H9 (cell line): Measurements from ENCODE around the gene RALGAPB. TPM values are rescaled to one million over a fixed set of nuclear protein-coding genes. Genes with fewer than 3 reads are reported as not detected.
A peak's percentile ranks its signal among the peaks of the same experiment; 100 is the strongest.

Experiments
- DNase-seq: peaks from one replicate; pipeline ENCODE4 v3.0.0-alpha.2; 2017
- H2AFZ ChIP-seq: one replicate; pipeline ENCODE4 v1.6.1; 2013; ENCODE audit warnings: mild to moderate bottlenecking, low read length, control low read depth, moderate library complexity
- H2AK5ac ChIP-seq: 2 replicates; pipeline ENCODE4 v1.6.1; 2013; ENCODE audit warnings: low read length, control low read depth, mixed read lengths; ENCODE audit not compliant: insufficient read length
- H2BK120ac ChIP-seq: one replicate; pipeline ENCODE4 v1.6.1; 2013; ENCODE audit warnings: low read depth, mild to moderate bottlenecking, low read length, control low read depth, inconsistent platforms; ENCODE audit not compliant: poor library complexity, severe bottlenecking
- H2BK12ac ChIP-seq: 2 replicates; pipeline ENCODE4 v1.6.1; 2013; ENCODE audit warnings: low read length, control low read depth, mixed read lengths, low read depth; ENCODE audit not compliant: insufficient read length
- H2BK15ac ChIP-seq: 2 replicates; pipeline ENCODE4 v1.6.1; 2013; ENCODE audit warnings: low read depth, low read length, control low read depth
- H2BK20ac ChIP-seq: one replicate; pipeline ENCODE4 v1.6.1; 2013; ENCODE audit warnings: low read depth, mild to moderate bottlenecking, low read length, control low read depth, inconsistent platforms; ENCODE audit not compliant: poor library complexity, severe bottlenecking
- H2BK5ac ChIP-seq: 2 replicates; pipeline ENCODE4 v1.6.1; 2013; ENCODE audit warnings: low read length, control low read depth, mixed read lengths; ENCODE audit not compliant: insufficient read length
- H3K14ac ChIP-seq: 2 replicates; pipeline ENCODE4 v1.6.1; 2013; ENCODE audit warnings: low read length, control low read depth; ENCODE audit not compliant: insufficient read depth
- H3K18ac ChIP-seq: 2 replicates; pipeline ENCODE4 v1.6.1; 2013; ENCODE audit warnings: low read depth, mild to moderate bottlenecking, mixed read lengths, low read length, control low read depth; ENCODE audit not compliant: insufficient read length
- H3K23ac ChIP-seq: 2 replicates; pipeline ENCODE4 v1.6.1; 2013; ENCODE audit warnings: low read length, control low read depth, mixed read lengths, low read depth; ENCODE audit not compliant: insufficient read length
- H3K23me2 ChIP-seq: 2 replicates; pipeline ENCODE4 v1.6.1; 2013; ENCODE audit warnings: low read depth, mild to moderate bottlenecking, mixed read lengths, low read length, control low read depth; ENCODE audit not compliant: insufficient read length, poor library complexity, severe bottlenecking
- H3K27ac ChIP-seq: 2 replicates; pipeline ENCODE4 v1.5.1; 2013; ENCODE audit warnings: low read length, control low read depth, mixed read lengths, low read depth; ENCODE audit not compliant: insufficient read length
- H3K27me3 ChIP-seq: 2 replicates; pipeline ENCODE4 v1.6.1; 2013; ENCODE audit warnings: low read length, control low read depth, inconsistent platforms; ENCODE audit not compliant: insufficient read depth
- H3K4ac ChIP-seq: 2 replicates; pipeline ENCODE4 v1.6.1; 2013; ENCODE audit warnings: low read depth, mild to moderate bottlenecking, control low read depth, inconsistent platforms, low read length, moderate library complexity
- H3K4me1 ChIP-seq: 2 replicates; pipeline ENCODE4 v1.6.1; 2013; ENCODE audit warnings: low read length, control low read depth, inconsistent platforms; ENCODE audit not compliant: insufficient read depth
- H3K4me2 ChIP-seq: 2 replicates; pipeline ENCODE4 v1.6.1; 2013; ENCODE audit warnings: low read length, control low read depth, mixed read lengths; ENCODE audit not compliant: insufficient read length, insufficient read depth
- H3K56ac ChIP-seq: 2 replicates; pipeline ENCODE4 v1.6.1; 2013; ENCODE audit warnings: low read depth, mild to moderate bottlenecking, mixed read lengths, low read length, control low read depth; ENCODE audit not compliant: insufficient read length
- H3K79me1 ChIP-seq: 2 replicates; pipeline ENCODE4 v1.6.1; 2013; ENCODE audit warnings: low read depth, mild to moderate bottlenecking, moderate library complexity, low read length, control low read depth, inconsistent platforms; ENCODE audit not compliant: insufficient read depth, poor library complexity, severe bottlenecking
- H3K79me2 ChIP-seq: 2 replicates; pipeline ENCODE4 v1.6.1; 2013; ENCODE audit warnings: low read length, control low read depth, inconsistent platforms; ENCODE audit not compliant: insufficient read depth
- H3K9ac ChIP-seq: 2 replicates; pipeline ENCODE4 v1.6.1; 2013; ENCODE audit warnings: low read length, control low read depth, mixed read lengths; ENCODE audit not compliant: insufficient read length; ENCODE audit errors: extremely low read depth
- H3K9me3 ChIP-seq: one replicate; pipeline ENCODE4 v1.6.1; 2013; ENCODE audit warnings: low read depth, low read length, inconsistent platforms; ENCODE audit not compliant: control insufficient read depth
- H3T11ph ChIP-seq: one replicate; pipeline ENCODE4 v1.6.1; 2013; ENCODE audit warnings: mild to moderate bottlenecking, low read length, control low read depth, inconsistent platforms
- H4K20me1 ChIP-seq: one replicate; pipeline ENCODE4 v1.6.1; 2013; ENCODE audit not compliant: control insufficient read depth, insufficient read length, insufficient read depth
- H4K5ac ChIP-seq: 2 replicates; pipeline ENCODE4 v1.6.1; 2013; ENCODE audit warnings: low read depth, mild to moderate bottlenecking, mixed read lengths, low read length, control low read depth; ENCODE audit not compliant: insufficient read length
- H4K8ac ChIP-seq: replicated peaks from 2 replicates; pipeline ENCODE4 v1.6.1; 2013; ENCODE audit warnings: low read length, control low read depth, mixed read lengths, low read depth; ENCODE audit not compliant: insufficient read length
- H4K91ac ChIP-seq: 2 replicates; pipeline ENCODE4 v1.6.1; 2013; ENCODE audit warnings: low read depth, mild to moderate bottlenecking, moderate library complexity, mixed read lengths, low read length, control low read depth; ENCODE audit not compliant: insufficient read length
- H3K27ac Mint-ChIP-seq, 3 experiments: 2 replicates in 2 of 3; 3 replicates in 1 of 3; pipeline ENCODE4 v1.8.0; 2020 to 2021; ENCODE audit warnings: mixed read lengths in 3 of 3, mild to moderate bottlenecking in 1 of 3, moderate library complexity in 1 of 3
- H3K27me3 Mint-ChIP-seq: 2 replicates; pipeline ENCODE4 v1.8.0; 2021; ENCODE audit warnings: low read depth, mild to moderate bottlenecking, moderate library complexity, mixed read lengths
- H3K36me3 Mint-ChIP-seq, 3 experiments: 2 replicates in 2 of 3; 3 replicates in 1 of 3; pipeline ENCODE4 v1.8.0; 2020 to 2021; ENCODE audit warnings: low read depth in 3 of 3, mixed read lengths in 3 of 3; ENCODE audit not compliant: insufficient read depth in 1 of 3
- H3K4me1 Mint-ChIP-seq, 2 experiments: 2 replicates each; pipeline ENCODE4 v1.8.0; 2020; ENCODE audit warnings: mixed read lengths in 2 of 2
- H3K4me3 Mint-ChIP-seq, 2 experiments: 2 replicates in 1 of 2; 3 replicates in 1 of 2; pipeline ENCODE4 v1.8.0; 2020 to 2021; ENCODE audit warnings: mild to moderate bottlenecking in 2 of 2, mixed read lengths in 2 of 2, moderate library complexity in 1 of 2
- H3K9me3 Mint-ChIP-seq, 2 experiments: 2 replicates in 1 of 2; 3 replicates in 1 of 2; pipeline ENCODE4 v1.8.0; 2020; ENCODE audit warnings: mild to moderate bottlenecking in 2 of 2, mixed read lengths in 2 of 2, moderate library complexity in 1 of 2
- WGBS: extraction: QIAGEN DNeasy Blood & Tissue Kit; methylation state at CpG from one replicate; pipeline ENCODE4 v1.1.7; 2013; ENCODE audit warnings: missing lambda C conversion rate, low lambda C conversion rate, mixed read lengths; ENCODE audit not compliant: insufficient read length; ENCODE audit errors: extremely low coverage; 5-methylcytosine and 5-hydroxymethylcytosine counted together
- total RNA-seq: library from RNA; stranded (reverse); gene quantifications from 2 replicates; pipeline ENCODE4 v1.2.1, GENCODE V29; 2021
- TF ChIP-seq, protein P1 (sequence below): fragments of 200-600 bp; sonication (generic); conservative IDR thresholded peaks from 3 replicates; pipeline ENCODE4 v1.8.0; 2021; ENCODE audit warnings: antibody characterized with exemption, mild to moderate bottlenecking

Gene RALGAPB
- total RNA-seq, 1 experiment from 2014 or later: 28.5 TPM

DNA sequence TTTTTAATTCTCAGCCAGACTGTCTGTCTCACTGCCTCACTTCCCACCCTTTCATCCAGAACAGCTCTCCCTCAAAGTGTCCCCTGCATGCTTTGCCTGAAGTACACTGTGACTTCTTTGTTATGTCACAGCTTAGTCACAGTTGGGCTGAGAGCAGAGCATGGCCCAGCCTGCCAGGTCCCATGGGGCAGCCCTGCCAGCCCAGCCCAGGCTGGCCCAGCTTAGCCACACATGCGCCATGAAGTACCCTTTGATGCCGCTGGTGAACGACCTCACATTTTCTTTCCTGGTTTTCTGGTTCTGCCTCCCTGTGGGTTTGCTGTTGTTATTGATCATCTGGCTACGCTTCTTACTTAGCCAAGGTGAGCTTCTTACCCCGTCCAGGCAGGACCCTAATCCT is 108.4 kb downstream of the RALGAPB start, which contains the start of gene ADIG:
Gene ADIG (plus strand): TSS at position 185 of the 400 bp plus-strand sequence. CDS start 54 bp downstream, at position 239.
- no peak within 1 kb of the TSS for H4K5ac ChIP-seq
- H3K23ac ChIP-seq: no peak within 1 kb of the TSS
- H3K18ac ChIP-seq: no peak within 1 kb of the TSS
- peaks cover 32 to 41% of the 10 kb centered on the region in 2 experiments for H3K4me1 Mint-ChIP-seq
- no peak within 1 kb of the TSS for H3K27ac ChIP-seq
- no peaks in the 10 kb centered on the region for H3K79me1 ChIP-seq
- no peak within 1 kb of the TSS for H3K56ac ChIP-seq
- no peak within 1 kb of the TSS for H2BK15ac ChIP-seq
- no peak within 1 kb of the TSS; the same call in 1 of the 2 replicates for H3K14ac ChIP-seq
- peak within 1 kb of the TSS; percentile 18 to 68 (median 57); a peak in 4 of 7 replicates for H3K27ac Mint-ChIP-seq
- no peaks in the 10 kb centered on the region for H3K9me3 ChIP-seq
- H2AFZ ChIP-seq: no peak within 1 kb of the TSS
- no CpG with 5 or more reads among the region's 5 CpGs for WGBS
- H3K79me2 ChIP-seq: no peaks in the 10 kb centered on the region
- no peaks in the 10 kb centered on the region for H3K4me1 ChIP-seq
- no peak within 1 kb of the TSS for H2BK5ac ChIP-seq
- H3K9me3 Mint-ChIP-seq: no peaks in the 10 kb centered on the region
- H3K9ac ChIP-seq: no peak within 1 kb of the TSS
- no peaks in the 10 kb centered on the region for H3K23me2 ChIP-seq
- H3K27me3 ChIP-seq: no peaks in the 10 kb centered on the region
- no peak within 1 kb of the TSS for H3K4me3 Mint-ChIP-seq
- H3K4ac ChIP-seq: no peak within 1 kb of the TSS
- H3K36me3 Mint-ChIP-seq: 0 out of 7 replicates have a peak, but pooled peaks cover 0 to under 1% (median 0%) of the 10 kb centered on the region in 3 experiments
- no peak within 1 kb of the TSS for H3T11ph ChIP-seq
- H2AK5ac ChIP-seq: no peak within 1 kb of the TSS
- H4K20me1 ChIP-seq: no peaks in the 10 kb centered on the region
- TF ChIP-seq, protein P1, sequence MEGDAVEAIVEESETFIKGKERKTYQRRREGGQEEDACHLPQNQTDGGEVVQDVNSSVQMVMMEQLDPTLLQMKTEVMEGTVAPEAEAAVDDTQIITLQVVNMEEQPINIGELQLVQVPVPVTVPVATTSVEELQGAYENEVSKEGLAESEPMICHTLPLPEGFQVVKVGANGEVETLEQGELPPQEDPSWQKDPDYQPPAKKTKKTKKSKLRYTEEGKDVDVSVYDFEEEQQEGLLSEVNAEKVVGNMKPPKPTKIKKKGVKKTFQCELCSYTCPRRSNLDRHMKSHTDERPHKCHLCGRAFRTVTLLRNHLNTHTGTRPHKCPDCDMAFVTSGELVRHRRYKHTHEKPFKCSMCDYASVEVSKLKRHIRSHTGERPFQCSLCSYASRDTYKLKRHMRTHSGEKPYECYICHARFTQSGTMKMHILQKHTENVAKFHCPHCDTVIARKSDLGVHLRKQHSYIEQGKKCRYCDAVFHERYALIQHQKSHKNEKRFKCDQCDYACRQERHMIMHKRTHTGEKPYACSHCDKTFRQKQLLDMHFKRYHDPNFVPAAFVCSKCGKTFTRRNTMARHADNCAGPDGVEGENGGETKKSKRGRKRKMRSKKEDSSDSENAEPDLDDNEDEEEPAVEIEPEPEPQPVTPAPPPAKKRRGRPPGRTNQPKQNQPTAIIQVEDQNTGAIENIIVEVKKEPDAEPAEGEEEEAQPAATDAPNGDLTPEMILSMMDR: no peak
- DNase-seq: no peak
- no peak within 1 kb of the TSS for H2BK20ac ChIP-seq
- no peak within 1 kb of the TSS for H2BK12ac ChIP-seq
- peaks cover 1% of the 10 kb centered on the region; the same call in 1 of the 2 replicates for H3K27me3 Mint-ChIP-seq
- no peak within 1 kb of the TSS for H4K91ac ChIP-seq
- H2BK120ac ChIP-seq: no peak within 1 kb of the TSS
- no peak within 1 kb of the TSS for H4K8ac ChIP-seq
- H3K4me2 ChIP-seq: no peak within 1 kb of the TSS
